GM19395 (cell line): ENCODE data around the gene DNAJC22.
"Not testable (repeated sequence)": the region's sequence is repeated elsewhere in the genome, so short reads cannot be mapped to it uniquely, and the experiment has no call there.

Experiments
- ATAC-seq: cut with Tn5 transposase; IDR thresholded peaks from one replicate; pipeline ENCODE4 v1.9.1; 2021; ENCODE audit warnings: mild to moderate bottlenecking, moderate library complexity; ENCODE audit not compliant: unreplicated experiment

DNAJC22 gene

DNA sequence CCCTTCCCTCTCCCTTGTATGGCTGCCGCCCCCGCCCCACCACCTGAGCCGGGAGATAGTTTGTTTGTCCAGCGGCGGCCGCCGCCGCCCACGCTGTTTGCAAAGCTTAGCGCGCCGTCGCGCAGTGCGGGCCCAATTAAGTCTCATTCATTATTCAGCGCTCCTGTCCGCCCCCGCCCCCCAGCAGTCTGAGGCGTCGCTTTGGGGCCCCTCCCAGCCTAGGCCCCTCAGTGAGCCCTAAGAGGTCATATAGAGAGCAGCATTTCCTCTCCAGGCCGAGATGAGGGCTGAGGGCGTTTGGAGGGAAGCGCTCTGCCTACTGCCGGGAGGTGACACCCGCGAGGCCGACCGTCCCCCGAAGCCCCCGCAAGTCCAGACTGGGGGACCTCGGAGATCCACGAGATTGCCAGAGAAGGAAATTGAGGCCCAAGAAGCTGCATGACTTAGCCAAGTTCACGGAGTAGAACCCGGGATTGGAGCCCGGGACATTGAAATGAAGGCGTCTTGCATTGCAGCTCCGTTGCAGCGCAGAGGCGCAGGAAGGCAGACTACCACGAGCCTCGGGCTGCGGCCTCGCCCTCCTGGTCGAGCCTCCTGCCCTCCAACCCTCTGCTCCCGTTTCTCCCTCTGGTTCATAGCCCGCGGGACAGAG, at the start of gene DNAJC22:
DNAJC22 (plus strand) TSS at position 230 of the 652 bp plus-strand sequence. CDS start 1,985 bp downstream, outside the sequence.
- ATAC-seq = no peak

DNA sequence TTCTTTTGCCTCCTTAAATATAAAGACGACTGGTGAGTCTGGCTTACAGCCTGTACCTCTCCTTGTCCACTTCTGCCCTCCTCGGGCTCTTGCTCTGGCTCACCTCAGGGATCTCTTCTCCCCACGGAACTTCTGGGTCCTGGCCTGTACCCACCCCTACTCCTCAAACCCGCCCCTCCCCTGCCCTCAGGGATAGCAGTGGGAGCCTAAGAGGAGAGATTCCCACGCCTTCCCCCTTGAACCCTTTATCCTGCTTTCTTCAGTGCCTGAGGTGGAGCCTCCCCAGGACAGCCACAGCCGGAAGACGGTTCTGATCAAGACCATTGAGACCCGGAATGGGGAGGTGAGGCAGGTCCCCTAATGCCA, 49.0 kb upstream of the DNAJC22 start:
- ATAC-seq = no peak

DNA sequence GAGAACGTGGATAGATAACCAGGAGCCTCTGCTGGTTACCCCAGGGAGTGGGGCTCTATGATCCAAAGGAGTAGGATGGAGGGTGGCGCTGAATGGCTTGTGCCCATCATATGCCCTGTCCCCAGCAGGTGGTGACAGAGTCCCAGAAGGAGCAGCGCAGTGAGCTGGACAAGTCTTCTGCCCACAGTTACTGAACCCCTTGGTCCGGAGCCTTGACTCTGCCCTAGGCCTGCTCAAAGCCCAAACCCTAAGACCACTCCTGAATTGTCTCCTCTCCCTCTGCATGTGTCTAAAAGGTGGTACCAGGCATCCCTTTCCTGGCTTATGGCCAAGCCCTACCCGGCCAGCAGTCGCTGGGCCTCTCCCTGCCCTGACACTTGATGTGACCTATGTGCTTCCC, 48.5 kb upstream of the DNAJC22 start:
- ATAC-seq = no peak

DNA sequence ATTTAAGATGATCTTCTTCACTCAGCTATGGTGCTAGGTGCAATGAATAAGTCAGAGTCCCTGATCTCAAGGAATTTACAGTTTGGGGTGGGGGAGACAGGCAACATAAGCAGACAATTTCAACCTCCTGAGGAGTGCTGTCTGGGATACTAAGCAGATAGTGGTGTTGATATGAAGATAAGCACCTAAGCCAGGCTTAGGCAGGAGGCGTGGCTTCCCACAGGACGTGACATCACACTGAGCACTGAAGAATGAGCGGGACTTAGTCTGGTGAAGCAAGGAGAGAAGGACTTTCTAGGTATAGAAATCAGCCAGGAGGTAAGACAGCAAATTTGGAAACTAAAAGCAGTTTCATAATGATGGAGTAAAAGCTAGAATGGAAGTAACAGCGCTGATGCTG, 44.9 kb upstream of the DNAJC22 start:
- no peak for ATAC-seq

DNA sequence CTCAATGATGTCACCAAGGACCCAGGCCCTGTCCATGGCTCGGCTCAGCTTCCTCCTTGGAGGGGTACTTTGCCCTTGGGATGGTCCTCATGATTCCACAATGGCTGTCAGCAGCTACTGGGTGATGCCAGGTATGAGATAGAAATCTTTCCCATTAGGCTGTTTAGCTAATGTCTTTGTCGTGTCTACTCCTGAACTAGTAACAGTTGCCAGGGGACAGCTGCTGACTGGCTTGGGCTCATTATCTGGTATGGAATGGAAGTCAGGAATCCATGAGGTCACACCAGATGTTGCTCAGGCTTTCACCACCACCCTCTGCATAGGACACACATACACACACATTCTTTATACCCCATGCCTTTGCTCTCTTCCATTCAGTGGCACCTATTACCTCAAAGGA, 42.5 kb upstream of the DNAJC22 start:
- no peak for ATAC-seq

DNA sequence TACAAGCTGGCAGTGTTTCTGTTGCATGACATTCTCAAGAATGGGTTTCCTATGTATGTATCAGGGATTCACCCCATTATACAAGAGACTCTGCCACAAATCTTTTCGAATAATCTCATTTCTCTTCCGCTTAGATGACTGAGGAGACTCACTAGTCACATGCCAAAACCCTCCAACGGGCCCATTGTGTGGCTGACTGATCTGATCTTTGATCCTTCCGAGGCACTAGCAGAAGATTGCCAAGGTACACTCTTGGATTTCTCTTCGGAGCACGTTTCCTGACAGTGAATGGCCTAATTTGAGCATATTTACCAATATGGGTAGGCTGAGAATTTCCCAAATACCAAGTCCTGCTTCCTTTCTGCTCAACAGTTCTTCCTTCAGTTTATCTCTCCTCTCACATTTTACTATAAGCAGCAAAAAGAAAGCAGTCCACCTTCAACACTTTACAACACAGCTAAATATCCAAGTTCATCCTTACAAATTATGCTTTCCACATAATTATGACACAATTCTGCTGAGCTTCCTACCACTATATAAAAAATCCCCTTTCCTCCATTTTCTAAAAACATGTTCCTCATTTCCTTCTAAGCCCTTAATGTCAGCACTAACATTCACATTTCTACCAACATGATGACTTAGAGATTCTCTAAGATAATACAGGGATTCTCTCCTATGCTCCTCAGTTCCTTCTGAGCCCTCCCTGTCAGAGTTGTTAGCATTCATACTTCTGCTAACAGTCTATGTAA, 40.8 kb upstream of the DNAJC22 start:
- no peak for ATAC-seq

DNA sequence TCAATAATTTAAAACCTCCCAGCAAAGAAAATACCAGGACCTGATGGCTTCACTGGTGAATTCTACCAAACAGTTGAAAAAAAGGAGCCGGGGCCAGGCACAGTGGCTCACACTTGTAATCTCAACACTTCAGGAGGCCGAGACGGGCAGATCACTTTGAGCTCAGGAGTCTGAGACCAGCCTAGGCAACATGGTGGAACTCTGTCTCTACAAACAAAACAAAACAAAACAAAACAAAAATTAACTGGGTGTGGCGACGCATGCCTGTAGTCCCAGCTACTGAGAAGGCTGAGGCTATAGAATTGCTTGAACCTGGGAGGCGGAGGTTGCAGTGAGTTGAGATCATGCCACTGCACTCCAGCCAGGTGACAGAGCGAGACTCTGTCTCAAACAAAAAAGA, 37.3 kb upstream of the DNAJC22 start:
- no peak for ATAC-seq

DNA sequence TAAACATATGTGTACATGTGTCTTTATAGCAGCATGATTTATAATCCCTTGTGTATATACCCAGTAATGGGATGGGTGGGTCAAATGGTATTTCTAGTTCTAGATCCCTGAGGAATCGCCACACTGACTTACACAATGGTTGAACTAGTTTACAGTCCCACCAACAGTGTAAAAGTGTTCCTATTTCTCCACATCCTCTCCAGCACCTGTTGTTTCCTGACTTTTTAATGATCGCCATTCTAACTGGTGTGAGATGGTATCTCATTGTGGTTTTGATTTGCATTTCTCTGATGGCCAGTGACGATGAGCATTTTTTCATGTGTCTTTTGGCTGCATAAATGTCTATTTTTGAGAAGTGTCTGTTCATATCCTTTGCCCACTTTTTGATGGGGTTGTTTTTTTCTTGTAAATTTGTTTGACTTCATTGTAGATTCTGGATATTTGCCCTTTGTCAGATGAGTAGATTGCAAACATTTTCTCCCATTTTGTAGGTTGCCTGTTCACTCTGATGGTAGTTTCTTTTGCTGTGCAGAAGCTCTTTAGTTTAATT, 36.2 kb upstream of the DNAJC22 start:
- not testable (repeated sequence) for ATAC-seq

DNA sequence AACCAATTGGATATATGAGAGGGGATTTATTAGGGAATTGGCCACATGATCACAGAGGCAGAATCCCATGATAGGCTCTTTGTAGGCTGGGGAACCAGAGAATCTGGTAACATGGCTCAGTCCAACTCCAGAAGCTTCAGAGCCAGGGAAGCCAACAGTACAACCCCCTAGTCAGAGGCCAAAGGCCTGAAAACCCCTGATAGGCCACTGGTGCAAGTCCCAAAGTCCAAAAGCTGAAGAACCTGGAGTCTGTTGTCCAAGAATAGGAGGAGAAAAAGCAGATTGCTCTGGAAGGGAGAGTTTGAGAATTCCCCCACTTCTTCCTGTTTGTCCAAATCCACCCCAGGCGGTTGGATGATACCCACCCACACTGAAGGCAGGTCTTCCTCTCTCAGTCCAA, 31.9 kb upstream of the DNAJC22 start:
- ATAC-seq = no peak

DNA sequence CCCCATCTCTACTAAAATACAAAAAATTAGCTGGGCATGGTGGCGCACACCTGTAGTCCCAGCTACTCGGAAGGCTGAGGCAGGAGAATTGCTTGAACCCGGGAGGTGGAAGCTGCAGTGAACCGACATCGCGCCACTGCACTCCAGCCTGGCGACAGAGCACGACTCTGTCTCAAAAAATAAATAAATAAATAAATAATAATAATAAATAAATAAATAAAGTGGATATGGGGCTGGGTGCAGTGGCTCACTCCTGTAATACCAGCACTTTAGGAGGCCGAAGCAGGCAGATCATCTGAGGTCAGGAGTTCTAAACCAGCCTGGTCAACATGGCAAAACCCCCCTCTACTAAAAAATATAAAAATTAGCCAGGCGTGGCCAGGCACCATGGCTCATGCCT, 29.6 kb upstream of the DNAJC22 start:
- not testable (repeated sequence) for ATAC-seq

DNA sequence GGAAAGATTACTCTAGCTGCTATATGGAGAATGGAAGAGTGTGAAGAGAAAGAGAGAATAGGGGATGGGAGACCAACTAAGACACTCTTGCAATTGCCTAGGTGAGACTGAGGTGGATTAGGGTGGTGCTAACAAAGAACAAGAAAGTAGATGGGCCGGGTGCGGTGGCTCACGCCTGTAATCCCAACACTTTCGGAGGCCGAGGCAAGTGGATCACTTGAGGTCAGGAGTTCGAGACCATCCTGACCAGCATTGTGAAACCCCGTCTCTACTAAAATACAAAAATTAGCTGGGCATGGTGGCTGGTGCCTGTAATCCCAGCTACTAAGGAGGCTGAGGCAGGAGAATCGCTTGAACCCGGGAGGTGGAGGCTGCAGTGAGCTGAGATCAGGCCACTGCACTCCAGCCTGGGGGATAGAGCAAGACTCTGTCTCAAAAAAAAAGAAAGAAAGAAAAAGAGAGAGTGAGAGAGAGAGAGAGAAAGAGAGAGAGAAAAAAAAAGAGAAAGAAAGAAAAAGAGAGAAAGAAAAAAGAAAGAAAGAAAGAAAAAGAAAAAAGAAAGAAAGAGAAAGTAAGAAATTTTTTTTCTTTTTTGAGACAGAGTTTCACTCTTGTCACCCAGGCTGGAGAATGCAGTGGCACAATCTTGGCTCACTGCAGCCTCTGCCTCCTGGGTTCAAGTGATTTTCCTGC, 26.1 kb upstream of the DNAJC22 start:
- not testable (repeated sequence) for ATAC-seq

DNA sequence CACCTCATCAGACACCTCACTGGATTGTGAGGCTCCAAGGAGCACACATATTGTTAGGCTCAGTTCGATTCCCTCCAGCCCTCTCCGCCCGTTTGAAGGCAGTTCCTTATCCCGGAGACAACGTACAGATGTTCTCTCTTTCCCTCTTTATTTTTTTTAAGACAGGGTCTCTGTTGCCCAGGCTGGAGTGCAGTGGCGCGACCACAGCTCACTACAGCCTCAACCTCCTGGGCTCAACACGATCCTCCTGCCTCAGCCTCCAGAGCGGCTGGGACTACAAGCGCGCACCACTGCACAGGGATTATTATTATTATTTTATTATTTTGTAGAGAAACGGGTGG, 24.4 kb upstream of the DNAJC22 start:
- peak; percentile 2 for ATAC-seq

DNA sequence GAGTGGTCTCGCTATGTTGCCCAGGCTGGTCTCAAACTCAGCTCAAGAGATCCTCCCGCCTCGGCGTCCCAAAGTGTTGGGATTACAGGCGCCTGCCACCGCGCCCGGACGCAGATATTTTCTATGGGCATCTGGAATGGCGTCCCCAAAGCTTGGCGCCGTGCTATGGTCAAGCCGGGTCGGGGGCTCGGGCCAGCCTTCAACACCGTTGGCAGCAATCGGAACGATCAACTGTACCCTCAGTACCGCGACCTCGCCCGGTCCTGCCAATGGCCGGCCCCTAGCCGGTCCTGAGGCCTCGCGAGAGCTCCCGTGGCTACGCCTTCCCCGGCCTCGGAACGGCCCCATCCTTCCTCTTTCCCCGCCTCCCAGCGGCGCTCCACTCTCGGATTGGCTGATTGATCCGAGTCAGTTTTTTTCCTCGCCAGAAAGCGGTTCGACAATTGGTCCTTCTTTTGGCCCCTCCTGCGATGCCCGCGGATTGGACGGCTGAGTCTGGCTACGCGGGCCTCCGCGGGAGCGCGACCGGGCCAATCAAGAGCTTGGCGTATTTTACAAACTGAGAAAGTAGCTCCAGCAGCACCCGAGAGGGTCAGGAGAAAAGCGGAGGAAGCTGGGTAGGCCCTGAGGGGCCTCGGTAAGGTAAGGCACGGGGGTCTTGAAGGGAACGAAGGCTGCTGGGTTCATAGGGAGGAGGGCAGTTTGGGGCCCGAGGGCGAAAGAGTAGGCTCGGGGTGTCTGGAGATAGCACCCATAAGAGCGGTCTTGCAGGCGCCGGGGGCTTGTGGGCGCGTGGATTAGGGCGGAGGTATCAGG, 23.8 kb upstream of the DNAJC22 start, which contains the start of gene TROAP:
TROAP (plus strand) TSS at position 548 of the 816 bp plus-strand sequence. CDS start 354 bp downstream, outside the sequence.
- peak; percentile 96 for ATAC-seq

DNA sequence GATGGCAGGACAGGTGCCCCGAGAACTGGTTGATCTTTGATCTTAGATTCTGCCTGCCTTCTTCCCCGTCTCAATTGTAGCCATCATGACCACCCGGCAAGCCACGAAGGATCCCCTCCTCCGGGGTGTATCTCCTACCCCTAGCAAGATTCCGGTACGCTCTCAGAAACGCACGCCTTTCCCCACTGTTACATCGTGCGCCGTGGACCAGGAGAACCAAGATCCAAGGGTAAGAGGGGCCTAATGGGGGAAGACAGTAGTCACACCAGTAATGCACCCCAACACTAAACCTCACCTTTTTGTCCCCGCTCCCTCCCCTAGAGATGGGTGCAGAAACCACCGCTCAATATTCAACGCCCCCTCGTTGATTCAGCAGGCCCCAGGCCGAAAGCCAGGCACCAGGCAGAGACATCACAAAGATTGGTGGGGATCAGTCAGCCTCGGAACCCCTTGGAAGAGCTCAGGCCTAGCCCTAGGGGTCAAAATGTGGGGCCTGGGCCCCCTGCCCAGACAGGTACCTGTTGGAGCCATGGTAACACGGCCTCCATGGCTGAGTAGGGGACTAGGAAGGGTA, 23.1 kb upstream of the DNAJC22 start:
- no peak for ATAC-seq

DNA sequence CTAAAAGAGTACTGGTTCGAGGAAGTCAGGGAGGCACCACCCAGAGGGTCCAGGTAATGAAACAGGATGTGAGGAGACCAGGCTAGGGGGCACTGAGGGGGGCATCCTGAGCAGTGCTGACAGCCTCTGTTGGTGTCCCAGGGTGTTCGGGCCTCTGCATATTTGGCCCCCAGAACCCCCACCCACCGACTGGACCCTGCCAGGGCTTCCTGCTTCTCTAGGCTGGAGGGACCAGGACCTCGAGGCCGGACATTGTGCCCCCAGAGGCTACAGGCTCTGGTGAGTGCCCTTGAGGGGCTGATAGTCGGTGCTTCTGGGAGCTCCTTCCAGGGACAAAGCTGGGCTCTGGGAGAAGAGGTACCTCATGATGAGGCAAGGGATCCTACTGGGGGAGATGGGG, 21.1 kb upstream of the DNAJC22 start:
- no peak for ATAC-seq

DNA sequence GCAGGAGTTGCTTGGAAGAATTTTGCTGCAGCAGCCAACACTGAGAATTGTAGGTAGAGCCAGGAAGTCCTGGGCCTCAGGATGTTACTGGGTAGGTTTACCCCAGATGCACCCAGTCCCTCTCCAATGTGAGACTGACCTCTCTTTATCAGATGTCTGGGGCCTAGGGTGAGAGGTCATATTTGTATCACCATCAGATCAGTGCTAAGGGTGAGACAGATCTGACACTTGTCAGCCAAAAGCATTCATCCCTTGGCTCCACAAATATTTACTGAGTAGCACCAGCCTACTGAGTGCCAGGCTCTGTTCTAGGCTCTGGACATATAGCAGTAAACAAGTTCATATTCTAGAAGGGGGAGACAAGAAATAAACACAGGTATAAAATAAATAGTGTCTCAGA, 19.3 kb upstream of the DNAJC22 start:
- no peak for ATAC-seq

DNA sequence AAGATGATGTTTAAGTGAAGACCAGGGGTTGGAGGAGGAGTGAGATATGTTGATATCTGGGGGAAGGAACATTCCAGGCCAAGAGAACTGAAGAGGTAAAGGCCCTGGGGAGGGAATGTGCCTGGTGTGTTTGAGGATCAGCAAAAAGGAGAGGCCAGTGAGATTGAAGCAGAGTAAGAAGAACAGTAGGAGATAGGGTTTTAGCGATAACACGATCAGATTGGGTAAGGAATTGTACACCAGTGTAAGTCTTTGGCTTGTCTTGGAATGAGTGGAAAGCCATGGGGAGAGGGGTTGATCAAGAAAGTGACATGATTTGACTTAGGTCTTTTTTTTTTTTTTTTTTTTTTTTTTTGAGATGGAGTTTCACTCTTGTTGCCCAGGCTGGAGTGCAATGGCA, 18.8 kb upstream of the DNAJC22 start:
- ATAC-seq = no peak

DNA sequence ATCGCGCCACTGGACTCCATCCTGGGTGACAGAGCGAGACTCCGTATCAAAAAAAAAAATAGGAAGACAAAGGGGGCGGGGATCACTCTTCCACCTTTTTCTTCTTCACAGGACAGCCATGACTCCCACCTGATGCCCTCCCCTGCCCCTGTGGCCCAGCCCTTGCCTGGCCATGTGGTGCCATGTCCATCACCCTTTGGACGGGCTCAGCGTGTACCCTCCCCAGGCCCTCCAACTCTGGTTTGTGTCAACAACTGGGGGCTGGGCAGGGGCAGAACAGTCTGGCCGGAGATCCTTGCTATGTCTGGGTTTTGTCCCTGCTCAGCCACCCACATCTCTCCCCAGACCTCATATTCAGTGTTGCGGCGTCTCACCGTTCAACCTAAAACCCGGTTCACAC, 17.9 kb upstream of the DNAJC22 start:
- ATAC-seq = no peak

DNA sequence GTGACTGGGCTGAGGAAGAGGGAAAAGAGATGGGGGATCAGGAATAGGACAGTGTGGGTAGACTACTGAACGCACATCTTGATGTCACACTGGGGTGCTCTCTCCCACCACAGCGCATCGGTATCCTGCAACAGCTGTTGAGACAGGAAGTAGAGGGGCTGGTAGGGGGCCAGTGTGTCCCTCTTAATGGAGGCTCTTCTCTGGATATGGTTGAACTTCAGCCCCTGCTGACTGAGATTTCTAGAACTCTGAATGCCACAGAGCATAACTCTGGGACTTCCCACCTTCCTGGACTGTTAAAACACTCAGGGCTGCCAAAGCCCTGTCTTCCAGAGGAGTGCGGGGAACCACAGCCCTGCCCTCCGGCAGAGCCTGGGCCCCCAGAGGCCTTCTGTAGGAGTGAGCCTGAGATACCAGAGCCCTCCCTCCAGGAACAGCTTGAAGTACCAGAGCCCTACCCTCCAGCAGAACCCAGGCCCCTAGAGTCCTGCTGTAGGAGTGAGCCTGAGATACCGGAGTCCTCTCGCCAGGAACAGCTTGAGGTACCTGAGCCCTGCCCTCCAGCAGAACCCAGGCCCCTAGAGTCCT, 16.6 kb upstream of the DNAJC22 start:
- ATAC-seq = no peak
